ENCODE measurements around the gene WWC2. TPM values are rescaled to one million over a fixed set of nuclear protein-coding genes. Genes with fewer than 3 reads are reported as not detected.

WWC2 gene
- total RNA-seq, 1 donor from 2014 or later = 48.0 TPM

GRCh38 chr4:183078634-183079033 is 20.4 kb upstream of the WWC2 start:
- Mint-ChIP-seq H3K4me1 (ENCODE audit: low read depth) (peaks cover 11% of the 10 kb centered on the region), H3K9me3 (ENCODE audit: low read depth) (no peaks in the 10 kb centered on the region), H3K4me3 (ENCODE audit: unreplicated experiment) (no peak overlapping the region), H3K27ac (ENCODE audit: unreplicated experiment) (no peak overlapping the region), H3K27me3 (ENCODE audit: low read depth) (no peaks in the 10 kb centered on the region), H3K36me3 (ENCODE audit: low read depth) (no peaks in the 10 kb centered on the region)
- no peak for DNase-seq (ENCODE audit: low spot score)
- TF ChIP-seq CTCF (IDR thresholded peaks at IDR 0.05) = no peak

GRCh38 chr4:183080372-183081115 is 18.5 kb upstream of the WWC2 start:
- H3K4me3 Mint-ChIP-seq (ENCODE audit: unreplicated experiment) = no peak overlapping the region
- H3K27ac Mint-ChIP-seq (ENCODE audit: unreplicated experiment) = no peak overlapping the region
- TF ChIP-seq CTCF (IDR thresholded peaks at IDR 0.05) = no peak

GRCh38 chr4:183081116-183081469 is 18.0 kb upstream of the WWC2 start:
- no peaks in the 10 kb centered on the region for H3K9me3 Mint-ChIP-seq (ENCODE audit: low read depth)
- no peak overlapping the region for H3K4me3 Mint-ChIP-seq (ENCODE audit: unreplicated experiment)
- no peak for TF ChIP-seq CTCF (IDR thresholded peaks at IDR 0.05)
- H3K27ac Mint-ChIP-seq (ENCODE audit: unreplicated experiment) = no peak overlapping the region
- H3K27me3 Mint-ChIP-seq (ENCODE audit: low read depth) = no peaks in the 10 kb centered on the region
- DNase-seq (ENCODE audit: low spot score) = no peak
- H3K36me3 Mint-ChIP-seq (ENCODE audit: low read depth) = no peaks in the 10 kb centered on the region
- H3K4me1 Mint-ChIP-seq (ENCODE audit: low read depth) = no peaks in the 10 kb centered on the region

More at GRCh38 chr4:183080372-183081115, 18.5 kb upstream of the WWC2 start:
- no peaks in the 10 kb centered on the region for H3K36me3 Mint-ChIP-seq (ENCODE audit: low read depth)
- DNase-seq (ENCODE audit: low spot score) = no peak
- no peaks in the 10 kb centered on the region for H3K4me1 Mint-ChIP-seq (ENCODE audit: low read depth)
- H3K9me3 Mint-ChIP-seq (ENCODE audit: low read depth) = no peaks in the 10 kb centered on the region
- no peaks in the 10 kb centered on the region for H3K27me3 Mint-ChIP-seq (ENCODE audit: low read depth)

GRCh38 chr4:183082053-183082452 is 17.0 kb upstream of the WWC2 start:
- no peak for DNase-seq (ENCODE audit: low spot score)
- H3K9me3 Mint-ChIP-seq (ENCODE audit: low read depth) = no peaks in the 10 kb centered on the region
- H3K36me3 Mint-ChIP-seq (ENCODE audit: low read depth) = no peaks in the 10 kb centered on the region
- H3K27ac Mint-ChIP-seq (ENCODE audit: unreplicated experiment) = no peak overlapping the region
- no peaks in the 10 kb centered on the region for H3K27me3 Mint-ChIP-seq (ENCODE audit: low read depth)
- H3K4me3 Mint-ChIP-seq (ENCODE audit: unreplicated experiment) = no peak overlapping the region
- TF ChIP-seq CTCF (IDR thresholded peaks at IDR 0.05) = no peak
- no peaks in the 10 kb centered on the region for H3K4me1 Mint-ChIP-seq (ENCODE audit: low read depth)

GRCh38 chr4:183094393-183095198 is 4.5 kb upstream of the WWC2 start:
- no peak overlapping the region for H3K4me3 Mint-ChIP-seq (ENCODE audit: unreplicated experiment)
- no peak for DNase-seq (ENCODE audit: low spot score)
- H3K36me3 Mint-ChIP-seq (ENCODE audit: low read depth) = no peaks in the 10 kb centered on the region
- H3K27me3 Mint-ChIP-seq (ENCODE audit: low read depth) = no peaks in the 10 kb centered on the region
- peaks cover 10% of the 10 kb centered on the region for H3K4me1 Mint-ChIP-seq (ENCODE audit: low read depth)
- H3K9me3 Mint-ChIP-seq (ENCODE audit: low read depth) = peaks cover 3% of the 10 kb centered on the region
- no peak for TF ChIP-seq CTCF (IDR thresholded peaks at IDR 0.05)
- H3K27ac Mint-ChIP-seq (ENCODE audit: unreplicated experiment) = peak overlapping the region; percentile 17
